HPDE6-E6E7 (cell line): Measurements from ENCODE around the gene YBX3.
"Not testable (repeated sequence)": the region's sequence is repeated elsewhere in the genome, so short reads cannot be mapped to it uniquely, and the experiment has no call there.

Experiments used
- DNase-seq: peaks from one replicate; pipeline ENCODE4 v3.0.0; 2011; ENCODE audit warnings: missing footprints; ENCODE audit errors: extremely low spot score

The YBX3 gene

GRCh38 chr12:10722905-10723746, at the start of gene YBX3:
TSS of gene YBX3 (minus strand) at chr12:10723323. CDS start at chr12:10723111, 212 bp downstream.
- peak; percentile 60 for DNase-seq

- DNase-seq = peak; percentile 21
Measured at GRCh38 chr12:10771132-10771733, 48.1 kb upstream of the YBX3 start.

GRCh38 chr12:10759657-10760056, 36.5 kb upstream of the YBX3 start:
- no peak for DNase-seq

- DNase-seq = no peak
Measured at GRCh38 chr12:10756194-10756593, 33.1 kb upstream of the YBX3 start.

- DNase-seq = no peak
Measured at GRCh38 chr12:10753059-10753458, 29.9 kb upstream of the YBX3 start.

GRCh38 chr12:10750385-10750727, 27.2 kb upstream of the YBX3 start:
- no peak for DNase-seq

GRCh38 chr12:10749700-10750384, 26.7 kb upstream of the YBX3 start:
- DNase-seq = peak; percentile 50

- DNase-seq = no peak
Measured at GRCh38 chr12:10747730-10748129, 24.6 kb upstream of the YBX3 start.

- not testable (repeated sequence) for DNase-seq
Measured at GRCh38 chr12:10743420-10743819, 20.3 kb upstream of the YBX3 start.

- no peak for DNase-seq
Measured at GRCh38 chr12:10741845-10742244, 18.7 kb upstream of the YBX3 start.

GRCh38 chr12:10740182-10740581, 17.1 kb upstream of the YBX3 start:
- DNase-seq = no peak

GRCh38 chr12:10739157-10740118, 16.3 kb upstream of the YBX3 start:
- DNase-seq = no peak

- DNase-seq = no peak
Measured at GRCh38 chr12:10737249-10737648, 14.1 kb upstream of the YBX3 start.

- DNase-seq = no peak
Measured at GRCh38 chr12:10736463-10736862, 13.3 kb upstream of the YBX3 start.

GRCh38 chr12:10735428-10735827, 12.3 kb upstream of the YBX3 start:
- no peak for DNase-seq

GRCh38 chr12:10732549-10732948, 9.4 kb upstream of the YBX3 start:
- DNase-seq = no peak

GRCh38 chr12:10732066-10732465, 8.9 kb upstream of the YBX3 start:
- DNase-seq = no peak

GRCh38 chr12:10730559-10730958, 7.4 kb upstream of the YBX3 start:
- no peak for DNase-seq

- DNase-seq = no peak
Measured at GRCh38 chr12:10728091-10728490, 5.0 kb upstream of the YBX3 start.

- DNase-seq = no peak
Measured at GRCh38 chr12:10726945-10727344, 3.8 kb upstream of the YBX3 start.

- no peak for DNase-seq
Measured at GRCh38 chr12:10725003-10725402, 1.9 kb upstream of the YBX3 start.

GRCh38 chr12:10722502-10722904, 620 bp downstream of the YBX3 start:
- peak; percentile 20 for DNase-seq
